Measurements from ENCODE around the gene CMSS1.
A peak's percentile ranks its signal among the peaks of the same experiment; 100 is the strongest.

CMSS1 gene

GRCh38 chr3:100114413-100115030 is 296.9 kb downstream of the CMSS1 start, which contains the start of gene FILIP1L:
Gene FILIP1L, minus strand, starts transcription at chr3:100114501.
- DNase-seq: no peak

GRCh38 chr3:100117093-100117492 is 299.4 kb downstream of the CMSS1 start:
- no peak for DNase-seq

- DNase-seq: no peak
These were observed 302.4 kb downstream of the CMSS1 start for GRCh38 chr3:100120012-100120411.

DNA sequence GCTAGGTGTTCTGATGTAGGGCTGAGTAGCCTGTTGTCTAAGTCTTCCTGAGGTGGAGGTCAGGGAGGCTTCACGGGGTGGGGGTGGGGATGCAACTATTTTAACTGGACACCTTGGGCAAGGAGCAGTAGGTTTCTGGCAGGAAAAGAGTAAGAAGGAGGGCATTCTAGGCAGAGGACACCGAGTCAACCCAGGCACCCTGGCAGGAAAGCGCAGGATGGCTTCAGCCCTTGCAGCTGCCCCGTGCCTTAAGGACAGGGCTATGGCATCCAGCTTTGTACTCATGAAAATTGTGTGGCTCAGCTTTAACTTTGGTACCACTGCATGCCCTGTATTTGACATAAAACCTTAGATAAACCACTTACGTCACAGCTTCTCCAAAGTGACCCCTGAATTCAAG is 303.0 kb downstream of the CMSS1 start:
- DNase-seq: no peak

DNA sequence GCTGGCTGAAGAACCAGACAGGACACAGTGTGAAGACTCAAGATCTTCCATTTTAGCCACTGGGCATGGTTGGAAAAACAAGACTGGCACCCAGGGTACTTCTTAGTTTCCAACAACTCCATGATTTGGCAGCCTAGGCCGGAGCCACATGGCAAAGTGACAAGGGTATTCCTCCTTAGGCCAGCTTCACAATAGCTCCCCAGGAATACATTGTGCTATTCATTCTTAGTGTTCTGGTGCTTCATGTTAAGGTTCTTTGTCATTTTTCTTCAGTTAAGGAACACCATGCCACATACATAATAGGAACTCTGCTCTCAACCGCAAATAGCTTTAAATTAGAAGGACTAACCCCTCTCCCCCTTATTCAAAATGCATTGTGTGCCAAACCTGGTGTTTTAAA is 304.7 kb downstream of the CMSS1 start:
- DNase-seq: no peak

DNA sequence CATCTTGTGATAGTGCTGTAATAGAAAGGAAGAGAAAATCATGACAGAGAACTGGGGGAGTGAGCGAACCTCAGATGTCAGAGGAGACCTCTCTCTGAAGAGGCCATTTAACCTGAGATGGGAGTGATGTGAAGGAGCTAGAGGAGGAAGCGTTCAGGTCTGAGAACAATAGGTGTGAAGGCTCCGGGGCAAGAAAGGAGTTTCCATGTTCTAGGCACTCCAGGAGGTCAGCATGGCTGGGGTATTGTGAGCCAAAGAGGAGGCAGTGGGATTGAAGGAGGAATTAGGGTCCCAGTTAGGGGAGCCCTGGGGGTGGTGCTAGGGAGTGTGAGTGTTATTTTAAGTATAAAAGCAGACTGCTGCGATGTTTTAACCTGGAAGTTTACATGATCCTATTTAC is 305.4 kb downstream of the CMSS1 start:
- no peak for DNase-seq

- no peak for DNase-seq
These were observed 306.6 kb downstream of the CMSS1 start for GRCh38 chr3:100124201-100124761.

- DNase-seq: no peak
These were observed 307.7 kb downstream of the CMSS1 start for GRCh38 chr3:100125161-100125938.

GRCh38 chr3:100127792-100128191 is 310.1 kb downstream of the CMSS1 start:
- DNase-seq: no peak

GRCh38 chr3:100128565-100128964 is 310.9 kb downstream of the CMSS1 start:
- DNase-seq: no peak

- peak; percentile 35 for DNase-seq
These were observed 312.3 kb downstream of the CMSS1 start for GRCh38 chr3:100129941-100130340.

DNA sequence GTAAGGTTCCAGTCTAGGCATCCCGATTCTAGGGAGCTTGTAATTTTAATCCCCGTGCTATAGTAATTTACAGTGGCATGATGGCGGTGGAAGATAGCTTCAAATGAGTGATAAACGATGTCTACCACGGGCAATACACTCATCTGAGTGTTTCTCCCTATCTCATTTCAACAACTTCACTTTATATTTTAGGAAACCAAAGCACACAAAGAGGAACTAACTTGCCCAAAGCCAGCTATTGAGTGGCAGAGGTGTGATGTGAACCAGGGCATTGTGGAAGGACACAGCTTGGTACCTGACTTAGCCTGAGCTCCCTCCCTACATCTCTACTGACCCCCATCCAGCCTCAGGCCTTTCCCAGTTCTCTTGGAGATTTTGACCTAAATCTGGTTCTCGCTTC is 313.6 kb downstream of the CMSS1 start:
- DNase-seq: peak; percentile 55

DNA sequence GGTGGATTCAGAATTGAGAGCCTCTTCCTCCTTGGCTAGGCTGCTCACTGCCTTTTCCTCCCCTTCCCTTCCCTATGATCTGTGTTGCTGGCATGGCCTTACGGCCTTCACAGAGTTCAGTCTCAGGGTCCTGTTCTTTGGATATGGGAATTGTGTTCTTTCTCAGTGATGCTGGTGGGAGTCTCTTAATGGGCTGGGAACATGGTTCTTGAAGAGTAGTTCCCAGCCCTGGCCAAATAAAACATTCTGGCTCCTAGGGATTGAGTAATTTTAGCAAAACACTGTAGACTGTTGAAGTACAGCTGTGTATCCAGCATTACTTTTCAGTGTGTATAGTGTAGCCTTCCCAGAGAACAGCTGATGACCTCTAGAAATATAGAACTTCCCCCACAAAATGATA is 319.3 kb downstream of the CMSS1 start:
- no peak for DNase-seq

GRCh38 chr3:100140976-100141375 is 323.3 kb downstream of the CMSS1 start:
- no peak for DNase-seq

GRCh38 chr3:100141586-100141985 is 323.9 kb downstream of the CMSS1 start:
- DNase-seq: no peak

- peak; percentile 56 for DNase-seq
These were observed 326.7 kb downstream of the CMSS1 start for GRCh38 chr3:100144255-100144866.

DNA sequence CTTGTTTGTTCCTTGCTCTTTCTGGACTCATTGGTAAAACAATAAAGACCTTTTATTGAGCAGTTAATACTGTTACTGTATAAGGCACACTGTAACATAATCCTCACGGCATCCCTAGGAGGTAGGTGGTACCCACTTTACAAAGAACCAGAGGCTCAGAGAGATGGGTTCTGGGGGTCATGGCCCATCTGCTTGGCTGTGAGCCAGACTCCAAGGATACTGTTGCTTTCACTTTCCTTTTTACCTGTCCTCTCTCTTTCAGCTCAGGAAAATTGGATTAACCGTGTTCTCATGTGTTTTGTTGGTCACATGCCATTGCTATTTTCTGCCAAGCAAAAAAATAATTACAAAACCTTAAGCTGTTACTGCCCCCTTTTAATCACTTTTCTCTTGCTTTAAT is 331.5 kb downstream of the CMSS1 start:
- DNase-seq: peak; percentile 47

GRCh38 chr3:100149713-100150415 is 332.2 kb downstream of the CMSS1 start:
- no peak for DNase-seq

DNA sequence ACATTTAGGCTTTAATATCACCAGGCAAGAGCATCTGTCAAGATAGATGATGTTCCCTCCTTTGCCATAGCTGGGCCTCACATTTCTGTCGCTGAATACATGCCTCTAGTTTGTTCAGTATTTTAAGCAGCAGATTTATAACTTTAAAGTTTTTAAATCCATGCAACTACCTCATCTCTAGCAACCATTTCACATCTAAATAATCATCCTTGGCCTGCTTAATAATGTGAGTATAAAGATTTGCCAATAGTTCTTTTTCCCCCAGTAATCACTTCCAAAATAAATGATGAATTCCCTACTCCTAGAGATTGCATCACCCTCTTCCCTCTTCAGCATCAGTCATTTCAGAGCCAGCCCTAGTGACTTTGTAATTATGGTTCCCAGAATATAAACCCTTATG is 332.8 kb downstream of the CMSS1 start:
- DNase-seq: no peak

- no peak for DNase-seq
These were observed 333.5 kb downstream of the CMSS1 start for GRCh38 chr3:100151024-100151707.

- no peak for DNase-seq
These were observed 336.5 kb downstream of the CMSS1 start for GRCh38 chr3:100154171-100154570.

- DNase-seq: peak; percentile 49
These were observed 337.5 kb downstream of the CMSS1 start for GRCh38 chr3:100155128-100155527.

DNA sequence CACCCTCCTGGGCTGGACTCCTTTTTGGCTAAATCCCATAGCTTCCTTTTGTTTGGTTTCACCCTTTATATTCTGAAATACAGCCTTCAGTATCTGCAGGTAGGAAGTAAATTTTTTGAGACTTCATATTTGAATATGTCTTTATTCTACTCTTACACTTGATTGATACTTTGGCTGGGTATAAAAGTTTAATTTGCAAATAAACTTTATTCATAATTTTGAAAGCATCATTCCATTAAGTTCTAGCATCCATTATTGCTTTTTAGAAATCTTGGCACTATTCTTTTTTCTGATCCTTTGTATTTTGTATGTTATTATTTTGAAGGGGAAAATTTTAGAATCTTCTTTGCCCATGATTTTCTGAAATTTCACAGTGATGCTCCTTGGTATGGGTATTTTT is 337.9 kb downstream of the CMSS1 start:
- DNase-seq: no peak

Data from OCI-M1 (cell line).